Measurements from ENCODE around the gene CPT1C.

Gene CPT1C

DNA sequence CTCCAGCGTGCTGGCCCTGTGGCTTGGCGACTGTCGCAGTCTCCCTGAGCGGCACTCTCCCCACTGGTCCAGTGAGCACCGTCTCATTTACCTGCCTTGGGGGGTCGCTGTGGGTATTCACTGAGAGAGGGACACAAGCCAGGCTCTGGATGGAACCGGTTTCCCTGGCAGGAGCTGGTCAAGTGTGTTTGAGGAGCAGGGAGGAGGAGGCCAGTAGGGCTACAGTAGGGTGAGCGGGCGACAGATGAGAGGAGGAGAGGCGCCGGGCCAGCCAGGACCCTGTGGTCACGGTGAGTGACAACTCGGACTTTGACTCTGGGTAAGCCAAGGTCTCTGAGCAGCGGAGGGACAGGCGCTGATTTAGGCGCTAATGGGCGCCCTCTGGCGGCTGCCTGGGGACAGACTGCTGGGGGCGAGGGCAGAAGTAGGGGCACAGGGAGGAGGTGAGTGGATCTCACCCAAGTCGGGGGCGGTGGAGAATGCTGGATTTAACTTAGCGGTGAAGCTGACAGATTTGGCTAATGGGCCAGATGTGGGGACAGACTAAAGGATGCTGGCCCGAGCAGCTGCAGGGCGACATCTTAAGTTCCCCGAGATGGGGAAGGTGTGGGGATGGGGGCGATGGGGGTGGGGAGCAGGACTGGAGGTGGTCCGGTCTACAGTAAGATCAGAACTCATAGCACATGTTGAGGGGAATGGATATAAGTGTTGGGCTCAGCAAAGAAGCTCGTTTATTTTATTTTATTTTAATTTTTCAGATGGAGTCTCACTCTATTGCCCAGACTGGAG, 18.6 kb upstream of the CPT1C start:
- no peak for TF ChIP-seq ZFX (IDR thresholded peaks at IDR 0.05; ENCODE audit: borderline replicate concordance)
- TF ChIP-seq, protein P1, sequence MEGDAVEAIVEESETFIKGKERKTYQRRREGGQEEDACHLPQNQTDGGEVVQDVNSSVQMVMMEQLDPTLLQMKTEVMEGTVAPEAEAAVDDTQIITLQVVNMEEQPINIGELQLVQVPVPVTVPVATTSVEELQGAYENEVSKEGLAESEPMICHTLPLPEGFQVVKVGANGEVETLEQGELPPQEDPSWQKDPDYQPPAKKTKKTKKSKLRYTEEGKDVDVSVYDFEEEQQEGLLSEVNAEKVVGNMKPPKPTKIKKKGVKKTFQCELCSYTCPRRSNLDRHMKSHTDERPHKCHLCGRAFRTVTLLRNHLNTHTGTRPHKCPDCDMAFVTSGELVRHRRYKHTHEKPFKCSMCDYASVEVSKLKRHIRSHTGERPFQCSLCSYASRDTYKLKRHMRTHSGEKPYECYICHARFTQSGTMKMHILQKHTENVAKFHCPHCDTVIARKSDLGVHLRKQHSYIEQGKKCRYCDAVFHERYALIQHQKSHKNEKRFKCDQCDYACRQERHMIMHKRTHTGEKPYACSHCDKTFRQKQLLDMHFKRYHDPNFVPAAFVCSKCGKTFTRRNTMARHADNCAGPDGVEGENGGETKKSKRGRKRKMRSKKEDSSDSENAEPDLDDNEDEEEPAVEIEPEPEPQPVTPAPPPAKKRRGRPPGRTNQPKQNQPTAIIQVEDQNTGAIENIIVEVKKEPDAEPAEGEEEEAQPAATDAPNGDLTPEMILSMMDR (IDR thresholded peaks at IDR 0.05) = peak; percentile 95
- H3K27ac ChIP-seq = peak overlapping the region; percentile 53

- TF ChIP-seq ZFX (IDR thresholded peaks at IDR 0.05; ENCODE audit: borderline replicate concordance) = no peak
- TF ChIP-seq, protein P1 (IDR thresholded peaks at IDR 0.05) = no peak
- H3K27ac ChIP-seq = peak overlapping the region; percentile 100
Observed at GRCh38 chr19:49676136-49676783, 14.7 kb upstream of the CPT1C start.

GRCh38 chr19:49676784-49677230, 14.1 kb upstream of the CPT1C start:
- peak overlapping the region; percentile 100 for H3K27ac ChIP-seq
- TF ChIP-seq, protein P1 (IDR thresholded peaks at IDR 0.05) = no peak
- no peak for TF ChIP-seq ZFX (IDR thresholded peaks at IDR 0.05; ENCODE audit: borderline replicate concordance)

DNA sequence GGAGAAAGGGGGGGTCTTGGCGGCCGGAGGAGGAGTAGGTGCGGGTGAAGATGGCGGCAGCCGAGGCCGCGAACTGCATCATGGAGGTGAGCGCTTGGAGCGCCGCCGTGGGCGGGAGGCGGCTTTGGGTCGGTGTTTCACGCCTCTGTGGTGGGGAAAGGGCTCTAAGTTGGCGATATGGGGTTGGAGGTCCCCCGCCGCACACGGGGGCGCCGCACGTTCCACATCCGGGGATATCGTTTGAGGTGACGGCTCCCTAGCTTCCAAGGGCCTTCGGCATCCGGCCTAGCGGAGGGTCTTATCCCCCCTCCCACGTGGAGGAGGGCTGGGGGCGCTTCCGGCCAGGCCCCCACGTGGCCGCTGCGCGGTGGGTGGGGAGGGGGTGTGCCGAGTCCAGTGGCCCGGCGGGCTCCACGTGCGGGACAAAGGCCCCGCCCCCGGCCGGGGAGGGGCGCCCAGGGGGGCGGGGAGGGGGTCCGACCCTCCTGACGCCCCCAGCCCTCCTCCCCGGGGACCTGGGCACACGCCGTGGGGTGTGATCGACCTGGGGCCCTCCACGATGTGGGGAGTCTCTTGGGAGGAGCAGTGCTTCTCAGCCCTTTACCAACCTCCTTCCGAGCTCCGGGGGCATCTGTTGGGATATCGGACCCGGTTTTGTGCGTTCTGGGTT, 13.6 kb upstream of the CPT1C start, which contains the start of gene PRMT1:
Gene PRMT1 (plus strand): TSS at position 41 of the 670 bp plus-strand sequence. CDS start 10 bp downstream, at position 51.
- H3K27ac ChIP-seq = peak within 1 kb of the TSS; percentile 100
- no peak for TF ChIP-seq ZFX (IDR thresholded peaks at IDR 0.05; ENCODE audit: borderline replicate concordance)
- TF ChIP-seq, protein P1 (IDR thresholded peaks at IDR 0.05) = no peak

- peak overlapping the region; percentile 100 for H3K27ac ChIP-seq
- no peak for TF ChIP-seq ZFX (IDR thresholded peaks at IDR 0.05; ENCODE audit: borderline replicate concordance)
- TF ChIP-seq, protein P1 (IDR thresholded peaks at IDR 0.05) = peak; percentile 51
Observed at GRCh38 chr19:49677901-49678674, 12.8 kb upstream of the CPT1C start.

DNA sequence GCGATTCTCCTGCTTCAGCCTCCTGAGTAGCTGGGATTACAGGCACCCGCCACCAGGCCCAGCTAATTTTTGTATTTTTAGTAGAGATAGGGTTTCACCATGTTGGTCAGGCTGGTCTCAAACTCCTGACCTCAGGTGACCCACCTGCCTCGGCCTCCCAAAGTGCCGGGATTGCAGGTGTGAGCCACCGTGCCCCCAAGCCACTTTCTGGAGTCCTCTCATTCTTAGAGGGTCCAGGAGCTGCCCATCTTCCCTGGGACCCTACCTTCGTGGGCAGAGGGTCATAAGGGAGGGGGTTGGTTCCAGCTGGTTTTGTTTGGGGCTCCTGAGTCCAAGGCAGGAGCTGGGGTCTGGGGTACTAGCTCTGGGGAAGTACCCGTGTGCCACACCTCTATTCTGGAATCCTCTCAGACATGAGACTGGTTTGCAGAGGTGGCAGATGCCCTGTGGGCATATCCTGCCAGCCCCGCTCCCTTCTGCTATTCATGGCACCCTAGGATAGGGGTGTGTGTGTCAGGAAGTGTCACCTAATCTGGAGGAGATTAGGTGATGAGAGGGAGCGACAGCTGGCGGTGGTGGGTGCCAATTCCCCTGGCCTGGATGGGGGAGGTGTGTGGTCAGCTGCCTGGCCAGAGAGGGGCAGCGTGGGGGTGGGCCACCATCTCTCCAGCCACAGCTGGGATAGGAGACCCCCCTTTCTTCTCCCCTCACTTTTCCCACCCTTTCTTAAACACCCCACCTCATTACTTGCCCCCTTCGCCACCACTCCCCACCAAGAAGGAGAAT, 11.7 kb upstream of the CPT1C start:
- TF ChIP-seq ZFX (IDR thresholded peaks at IDR 0.05; ENCODE audit: borderline replicate concordance) = no peak
- TF ChIP-seq, protein P1 (IDR thresholded peaks at IDR 0.05) = no peak
- peak overlapping the region; percentile 100 for H3K27ac ChIP-seq
